Activated T-cell treated with anti-CD3 and anti-CD28 coated beads, Interleukin-2, amount 50 U/mL, for 24 hours (primary cell): Measurements from ENCODE around the gene WDR83.
"Not testable (repeated sequence)": the region's sequence is repeated elsewhere in the genome, so short reads cannot be mapped to it uniquely, and the experiment has no call there.

Source experiments
- DNase-seq: peaks from one replicate; pipeline ENCODE4 v3.0.0-alpha.2; 2020
- H3K27ac Mint-ChIP-seq: 2 replicates; pipeline ENCODE4 v1.8.0; 2020; ENCODE audit warnings: mild to moderate bottlenecking, mixed read lengths
- H3K27me3 Mint-ChIP-seq: 2 replicates; pipeline ENCODE4 v1.8.0; 2020; ENCODE audit warnings: mixed read lengths
- H3K36me3 Mint-ChIP-seq: 2 replicates; pipeline ENCODE4 v1.8.0; 2020; ENCODE audit warnings: low read depth, mixed read lengths
- H3K4me1 Mint-ChIP-seq: 2 replicates; pipeline ENCODE4 v1.8.0; 2020; ENCODE audit warnings: low read depth, mixed read lengths
- H3K4me3 Mint-ChIP-seq: 2 replicates; pipeline ENCODE4 v1.8.0; 2020; ENCODE audit warnings: mild to moderate bottlenecking, moderate library complexity, mixed read lengths
- H3K9me3 Mint-ChIP-seq: 2 replicates; pipeline ENCODE4 v1.8.0; 2020; ENCODE audit warnings: mixed read lengths

WDR83 gene

GRCh38 chr19:12643716-12644115, 22.9 kb upstream of the WDR83 start:
- H3K4me3 Mint-ChIP-seq, DNase-seq, H3K9me3 Mint-ChIP-seq, H3K27me3 Mint-ChIP-seq, H3K27ac Mint-ChIP-seq, H3K4me1 Mint-ChIP-seq: not testable (repeated sequence)
- H3K36me3 Mint-ChIP-seq: peaks cover 53% of the 10 kb centered on the region

- Mint-ChIP-seq H3K4me3 (no peak overlapping the region), H3K27me3 (no peaks in the 10 kb centered on the region), H3K9me3 (no peaks in the 10 kb centered on the region), H3K36me3 (peaks cover 70% of the 10 kb centered on the region), H3K27ac (peak overlapping the region; percentile 15), H3K4me1 (no peaks in the 10 kb centered on the region)
- DNase-seq: no peak
Observed at GRCh38 chr19:12646551-12646950, 20.1 kb upstream of the WDR83 start.

GRCh38 chr19:12647047-12647446, 19.6 kb upstream of the WDR83 start:
- Mint-ChIP-seq H3K4me1 (no peaks in the 10 kb centered on the region), H3K27ac (peak overlapping the region; percentile 15), H3K27me3 (no peaks in the 10 kb centered on the region), H3K9me3 (no peaks in the 10 kb centered on the region), H3K36me3 (peaks cover 75% of the 10 kb centered on the region), H3K4me3 (no peak overlapping the region)
- no peak for DNase-seq

GRCh38 chr19:12647490-12648071, 19.0 kb upstream of the WDR83 start:
- DNase-seq: peak; percentile 64
- Mint-ChIP-seq H3K4me3 (no peak overlapping the region), H3K9me3 (no peaks in the 10 kb centered on the region), H3K36me3 (peaks cover 74% of the 10 kb centered on the region), H3K27me3 (no peaks in the 10 kb centered on the region), H3K4me1 (no peaks in the 10 kb centered on the region), H3K27ac (no peak overlapping the region)

- Mint-ChIP-seq H3K27ac (no peak overlapping the region), H3K36me3 (peaks cover 70% of the 10 kb centered on the region), H3K4me3 (no peak overlapping the region), H3K27me3 (no peaks in the 10 kb centered on the region), H3K9me3 (no peaks in the 10 kb centered on the region), H3K4me1 (no peaks in the 10 kb centered on the region)
- DNase-seq: no peak
Observed at GRCh38 chr19:12648088-12648487, 18.5 kb upstream of the WDR83 start.

GRCh38 chr19:12649941-12650340, 16.7 kb upstream of the WDR83 start:
- Mint-ChIP-seq H3K4me3 (no peak overlapping the region), H3K27me3 (no peaks in the 10 kb centered on the region), H3K4me1 (no peaks in the 10 kb centered on the region), H3K27ac (no peak overlapping the region), H3K9me3 (no peaks in the 10 kb centered on the region), H3K36me3 (peaks cover 67% of the 10 kb centered on the region)
- DNase-seq: no peak

- peaks cover 74% of the 10 kb centered on the region for H3K36me3 Mint-ChIP-seq
- no peaks in the 10 kb centered on the region for H3K9me3 Mint-ChIP-seq
- H3K4me1 Mint-ChIP-seq: no peaks in the 10 kb centered on the region
- no peaks in the 10 kb centered on the region for H3K27me3 Mint-ChIP-seq
- no peak overlapping the region for H3K4me3 Mint-ChIP-seq
- no peak overlapping the region for H3K27ac Mint-ChIP-seq
- DNase-seq: no peak
Observed at GRCh38 chr19:12652219-12652618, 14.4 kb upstream of the WDR83 start.

- no peak overlapping the region for H3K4me3 Mint-ChIP-seq
- peaks cover 79% of the 10 kb centered on the region for H3K36me3 Mint-ChIP-seq
- no peak for DNase-seq
- H3K27ac Mint-ChIP-seq: no peak overlapping the region
- H3K4me1 Mint-ChIP-seq: no peaks in the 10 kb centered on the region
- no peaks in the 10 kb centered on the region for H3K27me3 Mint-ChIP-seq
- no peaks in the 10 kb centered on the region for H3K9me3 Mint-ChIP-seq
Observed at GRCh38 chr19:12655546-12655945, 11.1 kb upstream of the WDR83 start.

GRCh38 chr19:12656899-12657571, 9.6 kb upstream of the WDR83 start:
- DNase-seq: no peak
- Mint-ChIP-seq H3K9me3 (no peaks in the 10 kb centered on the region), H3K36me3 (peaks cover 78% of the 10 kb centered on the region), H3K4me1 (no peaks in the 10 kb centered on the region), H3K27ac (no peak overlapping the region), H3K4me3 (no peak overlapping the region), H3K27me3 (no peaks in the 10 kb centered on the region)

- Mint-ChIP-seq H3K36me3 (peaks cover 81% of the 10 kb centered on the region), H3K27ac (no peak overlapping the region), H3K4me3 (no peak overlapping the region), H3K9me3 (no peaks in the 10 kb centered on the region), H3K27me3 (no peaks in the 10 kb centered on the region), H3K4me1 (no peaks in the 10 kb centered on the region)
- no peak for DNase-seq
Observed at GRCh38 chr19:12657966-12658365, 8.6 kb upstream of the WDR83 start.

- Mint-ChIP-seq H3K9me3 (no peaks in the 10 kb centered on the region), H3K4me1 (peaks cover 17% of the 10 kb centered on the region), H3K36me3 (peaks cover 88% of the 10 kb centered on the region), H3K4me3 (no peak overlapping the region), H3K27ac (no peak overlapping the region), H3K27me3 (no peaks in the 10 kb centered on the region)
- DNase-seq: no peak
Observed at GRCh38 chr19:12660980-12661379, 5.6 kb upstream of the WDR83 start.

- H3K36me3 Mint-ChIP-seq: peaks cover 90% of the 10 kb centered on the region
Observed at GRCh38 chr19:12664406-12665280, 2.0 kb upstream of the WDR83 start.

GRCh38 chr19:12665281-12665573, 1.4 kb upstream of the WDR83 start:
- Mint-ChIP-seq H3K36me3 (peaks cover 90% of the 10 kb centered on the region), H3K9me3 (no peaks in the 10 kb centered on the region), H3K27me3 (no peaks in the 10 kb centered on the region)

More at GRCh38 chr19:12664406-12665280, 2.0 kb upstream of the WDR83 start:
- Mint-ChIP-seq H3K4me3 (peak overlapping the region; percentile 95), H3K4me1 (peaks cover 43% of the 10 kb centered on the region), H3K27ac (peak overlapping the region; percentile 100), H3K9me3 (no peaks in the 10 kb centered on the region), H3K27me3 (no peaks in the 10 kb centered on the region)
- DNase-seq: no peak

GRCh38 chr19:12665671-12666264, 839 bp upstream of the WDR83 start:
- H3K27me3 Mint-ChIP-seq: no peaks in the 10 kb centered on the region
- peak; percentile 53 for DNase-seq
- H3K36me3 Mint-ChIP-seq: peaks cover 91% of the 10 kb centered on the region
- peak overlapping the region; percentile 100 for H3K27ac Mint-ChIP-seq
- H3K4me3 Mint-ChIP-seq: peak overlapping the region; percentile 95
- H3K9me3 Mint-ChIP-seq: no peaks in the 10 kb centered on the region
- peaks cover 49% of the 10 kb centered on the region for H3K4me1 Mint-ChIP-seq

More at GRCh38 chr19:12665281-12665573, 1.4 kb upstream of the WDR83 start:
- peak; percentile 67 for DNase-seq
- H3K4me1 Mint-ChIP-seq: peaks cover 44% of the 10 kb centered on the region
- H3K4me3 Mint-ChIP-seq: peak overlapping the region; percentile 95
- H3K27ac Mint-ChIP-seq: peak overlapping the region; percentile 100
